Stimulated activated naive CD4-positive, alpha-beta T cell (primary cell): Measurements from ENCODE around the gene GSE1.

ENCODE experiments used
- DNase-seq, 6 experiments: peaks; one replicate each; lab custom pipeline; 2025; lab: John Stamatoyannopoulos, UW

GSE1 gene

DNA sequence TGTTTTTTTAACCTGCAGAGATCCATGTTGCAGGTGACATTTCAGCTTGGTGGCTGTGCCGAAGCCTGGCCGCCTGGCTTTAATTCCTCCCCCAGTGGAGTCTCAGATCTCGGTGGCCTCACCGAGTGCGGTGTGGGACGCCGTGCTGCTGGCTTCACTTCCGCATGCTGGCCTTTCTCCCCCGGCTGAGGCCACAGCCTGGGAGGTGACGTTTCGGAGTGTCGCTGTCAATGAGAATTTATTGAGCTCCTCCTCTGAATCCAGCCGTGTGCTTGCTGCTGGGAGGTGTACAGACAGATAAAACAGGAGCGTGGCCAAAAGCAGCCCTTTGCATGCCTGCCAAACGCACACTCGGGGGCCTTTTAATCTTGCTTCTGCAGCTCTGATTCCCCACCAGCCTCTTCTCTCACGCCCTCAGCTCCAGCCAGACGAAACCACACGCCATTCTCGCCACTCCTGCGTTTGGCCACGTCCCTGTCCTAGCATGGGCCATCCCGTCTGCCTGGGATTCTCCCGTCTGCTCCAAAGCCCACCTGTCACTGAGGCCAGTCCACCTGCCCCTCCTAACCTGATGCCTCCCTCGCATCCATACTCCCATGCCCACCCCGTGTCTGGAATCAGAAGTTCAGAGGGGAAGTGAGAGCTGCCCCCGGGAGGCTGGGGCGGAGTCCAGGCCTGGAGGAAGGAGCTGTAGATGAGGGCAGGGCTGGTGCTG lies 3.6 kb downstream of the GSE1 start:
- peak in 1 of 6 experiments; percentile 27 for DNase-seq

DNA sequence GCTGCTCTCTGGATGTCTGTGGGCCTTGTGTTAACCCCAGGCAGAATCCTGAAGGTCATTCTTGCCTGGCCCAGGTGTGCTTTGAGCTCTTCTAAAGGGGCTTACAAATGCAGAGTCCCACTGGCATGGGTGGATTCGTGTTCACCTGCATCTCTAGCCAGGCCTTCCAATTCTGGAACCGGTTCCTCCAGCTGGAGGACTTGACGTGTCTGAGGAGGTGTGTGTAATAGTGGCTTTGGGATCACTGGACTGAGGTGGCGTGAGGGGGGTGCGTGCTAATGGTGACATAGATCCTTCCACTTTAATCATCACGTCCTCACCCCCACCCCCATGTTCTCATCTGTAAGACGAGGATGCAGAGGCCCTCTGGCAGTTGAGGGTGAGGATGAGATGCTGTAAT lies 4.8 kb downstream of the GSE1 start:
- DNase-seq = no peak

DNA sequence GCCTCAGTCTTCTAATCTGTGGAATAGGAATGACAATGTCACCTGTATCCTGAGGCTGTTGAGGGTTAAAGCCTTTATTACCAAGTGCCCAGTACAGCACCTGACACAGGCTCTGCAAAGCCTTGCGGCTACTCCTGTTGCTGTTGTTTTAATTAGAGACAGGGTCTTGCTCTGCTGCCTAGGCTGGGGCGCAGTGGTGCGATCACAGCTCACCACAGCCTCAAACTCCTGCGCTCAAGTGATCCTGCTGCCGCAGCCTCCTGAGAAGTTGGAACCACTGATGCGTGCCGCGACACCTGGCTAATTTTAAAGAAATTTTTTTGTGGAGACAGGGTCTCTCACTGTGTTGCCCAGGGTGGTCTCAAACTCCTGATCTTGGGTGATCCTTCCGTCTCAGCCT lies 5.4 kb downstream of the GSE1 start:
- no peak for DNase-seq

DNA sequence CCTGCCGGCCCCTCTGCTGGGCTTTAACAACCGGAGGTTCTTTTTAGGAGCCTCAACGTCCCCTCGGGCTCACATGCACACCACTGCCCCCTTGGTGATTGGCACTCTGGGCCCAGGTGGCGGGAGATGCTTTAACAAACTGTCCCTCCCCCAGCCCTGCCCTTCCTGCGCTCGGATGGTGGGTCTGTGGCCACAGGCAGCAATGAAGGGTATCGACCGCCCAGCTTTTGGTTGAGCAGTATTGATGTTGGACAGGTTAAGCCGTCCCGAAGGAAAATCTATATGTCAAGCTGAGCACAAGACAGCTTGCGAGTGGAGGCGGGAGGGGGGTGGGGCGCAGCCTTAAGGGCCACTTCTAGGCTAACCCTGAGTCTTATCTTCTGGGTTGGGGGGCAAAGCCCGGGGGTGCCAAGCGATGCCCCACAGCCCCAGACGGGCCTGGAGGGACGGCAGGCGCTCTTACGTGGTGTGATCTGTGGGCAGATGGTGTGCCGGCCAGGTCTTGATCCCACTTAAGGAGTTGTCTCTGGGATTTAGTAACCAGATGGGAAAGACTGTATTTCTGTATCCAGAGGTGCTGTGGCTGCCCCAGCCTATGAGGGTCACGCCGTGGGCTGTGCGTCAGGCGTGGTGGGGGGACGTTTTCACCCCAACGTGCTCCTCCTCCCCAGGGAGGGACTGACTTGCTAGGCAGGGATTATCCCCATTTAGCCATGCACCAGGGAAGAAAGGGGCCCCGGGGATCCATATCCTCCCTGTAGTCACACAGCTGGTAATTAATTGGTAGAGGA lies 6.2 kb downstream of the GSE1 start:
- DNase-seq = no peak

DNA sequence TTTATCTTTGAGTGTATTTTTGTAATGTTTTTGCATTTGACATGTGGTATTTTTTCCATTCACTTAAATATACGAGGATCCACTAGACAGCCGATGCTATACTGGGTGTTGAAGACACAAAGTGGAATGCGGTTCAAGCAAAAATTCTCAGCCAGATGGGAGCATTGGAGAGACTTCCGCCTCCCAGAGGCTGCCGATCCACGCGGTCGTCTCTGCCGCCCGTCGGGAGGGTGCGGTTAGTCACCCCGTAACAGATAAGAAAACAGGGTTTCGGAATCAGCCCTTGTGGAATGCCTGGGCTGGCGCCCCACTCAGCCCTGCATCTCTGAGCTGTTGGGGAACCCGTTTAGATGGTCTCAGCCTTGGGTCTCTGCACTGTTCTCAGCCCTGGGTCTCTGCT lies 7.3 kb downstream of the GSE1 start:
- DNase-seq = no peak

DNA sequence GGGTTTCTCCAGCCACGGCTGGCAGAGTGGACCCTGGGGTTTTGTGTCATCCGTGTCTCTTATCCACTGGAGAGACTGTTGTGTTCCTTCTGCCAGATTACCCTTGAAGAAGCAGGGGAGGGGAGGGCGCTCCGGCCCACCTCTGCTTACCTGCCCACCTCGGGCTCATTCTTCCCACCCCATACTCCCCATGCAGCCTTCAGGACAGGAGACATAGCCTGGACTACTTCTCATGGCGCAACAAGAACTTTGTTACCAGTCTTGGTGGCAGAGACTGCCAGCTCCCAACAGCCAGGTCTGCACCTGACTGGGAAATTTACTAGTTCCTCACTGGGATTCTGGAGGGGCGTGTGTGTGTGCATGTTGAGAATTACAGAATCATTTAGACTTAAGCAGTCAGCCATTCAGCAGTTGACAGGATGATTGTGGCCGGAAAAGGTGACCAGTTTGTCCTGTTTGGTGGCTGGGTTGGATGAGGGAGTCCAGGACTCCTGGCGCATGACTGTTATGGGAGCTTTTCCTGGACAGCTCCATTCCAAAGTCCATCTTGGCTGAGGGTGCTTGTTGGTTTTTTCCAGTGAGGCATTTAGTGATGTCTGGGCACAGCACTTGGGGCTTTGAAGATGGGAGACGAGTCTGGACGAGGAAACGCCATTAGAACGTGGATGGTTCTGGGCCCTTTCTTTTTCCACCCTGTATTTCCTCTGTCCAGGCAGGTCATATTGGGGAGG lies 8.7 kb downstream of the GSE1 start:
- no peak for DNase-seq

DNA sequence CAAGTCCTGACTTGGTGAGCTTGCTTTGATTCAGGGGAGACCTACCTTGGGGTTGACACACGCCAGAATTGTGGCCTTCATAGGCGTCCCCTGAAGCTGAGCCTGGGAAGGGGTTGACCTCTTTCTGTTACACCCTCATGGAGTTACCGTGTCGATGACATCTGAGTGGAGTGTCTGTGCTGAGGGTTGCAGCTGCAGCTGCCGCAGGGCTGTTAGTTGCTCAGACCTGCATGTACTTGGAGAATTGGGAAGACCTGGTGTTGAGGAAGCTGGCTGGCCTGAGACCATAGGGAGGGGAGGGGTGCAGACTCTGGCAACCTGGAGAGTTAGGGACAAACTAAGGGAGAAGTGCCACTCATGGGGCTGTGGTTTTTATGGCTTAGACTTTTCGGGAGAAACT lies 9.6 kb downstream of the GSE1 start:
- no peak for DNase-seq

DNA sequence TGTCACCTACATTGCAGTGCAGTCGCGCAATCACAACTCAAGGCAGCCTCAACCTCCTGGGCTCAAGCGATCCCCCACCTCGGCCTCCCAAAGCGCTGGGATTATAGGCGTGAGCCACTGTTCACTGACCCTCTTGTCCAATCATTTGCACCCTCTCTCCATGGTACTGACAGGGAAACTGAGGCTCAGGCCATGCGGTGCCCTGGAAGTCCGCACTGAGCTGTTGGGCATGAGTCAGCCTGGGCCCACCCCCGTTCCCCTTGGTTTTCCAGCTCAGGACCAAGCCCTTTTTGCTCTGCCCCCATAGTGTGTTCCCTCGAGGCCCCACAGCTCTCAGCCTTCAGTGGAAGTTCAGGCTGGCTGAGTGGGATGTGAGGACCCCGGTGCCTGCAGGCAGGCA lies 10.1 kb downstream of the GSE1 start:
- DNase-seq = no peak

DNA sequence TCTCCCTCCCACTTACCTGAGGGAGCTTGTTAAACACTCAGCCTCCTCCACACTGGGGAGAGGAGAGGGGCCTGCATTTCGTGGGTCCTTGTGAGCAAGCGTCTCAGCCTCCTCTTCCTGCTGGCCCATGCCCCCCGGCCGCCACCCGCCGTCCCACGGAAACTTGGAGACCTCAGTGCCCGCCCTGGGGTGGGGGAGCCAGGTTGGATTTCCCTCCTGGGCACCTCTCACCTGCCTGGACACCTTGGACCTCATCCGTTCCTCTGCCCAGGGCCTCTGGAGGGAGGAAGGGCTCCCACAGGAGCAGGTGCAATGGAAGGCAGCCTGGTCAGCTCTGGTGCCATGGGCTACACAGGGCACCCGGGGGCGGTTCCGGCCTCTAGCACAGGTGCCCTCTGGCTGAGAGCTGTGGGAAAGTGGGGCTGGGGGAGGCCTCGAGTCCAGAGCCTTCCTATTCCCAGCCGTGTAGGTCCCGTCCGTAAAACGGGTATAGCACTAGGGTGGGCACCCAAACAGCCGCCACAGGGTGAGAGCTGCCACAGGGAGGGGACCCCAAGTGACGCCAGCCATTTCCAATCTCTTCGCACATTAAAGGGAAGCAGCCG lies 11.0 kb downstream of the GSE1 start:
- DNase-seq = no peak

DNA sequence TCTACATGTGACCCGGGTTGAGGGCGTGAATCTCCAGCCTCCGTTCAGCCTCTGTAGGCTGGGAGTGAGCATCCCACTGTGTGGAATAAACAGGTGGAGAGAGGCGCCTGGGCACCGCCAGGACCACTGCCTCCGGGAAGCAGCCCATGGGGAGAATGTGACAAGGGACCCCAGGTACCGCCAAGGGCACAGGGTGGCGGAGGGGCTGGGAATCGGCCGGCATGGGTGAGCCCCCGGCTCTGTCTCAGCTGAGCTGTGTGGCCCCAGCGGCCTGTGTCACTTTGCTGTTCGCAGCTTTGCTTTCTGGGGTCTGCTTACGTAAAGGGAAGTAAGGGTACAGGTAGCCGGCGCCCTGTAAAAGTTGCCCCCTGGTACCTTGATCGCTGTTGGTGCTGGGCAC lies 11.5 kb downstream of the GSE1 start:
- DNase-seq = no peak

DNA sequence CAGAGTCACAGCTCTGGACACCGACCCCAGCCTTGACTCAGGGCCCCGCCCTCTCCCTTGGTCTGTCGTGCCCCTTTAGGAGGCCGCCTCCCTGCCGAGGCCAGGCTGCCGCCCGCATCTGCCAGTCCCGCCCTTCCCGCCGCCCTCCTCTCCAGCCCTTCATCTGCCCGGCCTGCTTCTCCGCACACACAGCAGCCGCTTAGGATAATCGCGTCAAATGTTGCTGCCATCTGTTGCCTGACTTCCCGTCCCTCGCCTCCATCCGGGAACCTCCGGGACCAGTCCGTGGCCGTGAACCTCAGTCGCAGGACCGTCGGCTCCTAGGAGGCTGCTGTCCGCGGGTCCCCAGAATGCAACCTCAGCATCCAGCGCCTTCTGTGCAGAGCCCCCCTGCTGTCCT lies 11.9 kb downstream of the GSE1 start:
- no peak for DNase-seq

DNA sequence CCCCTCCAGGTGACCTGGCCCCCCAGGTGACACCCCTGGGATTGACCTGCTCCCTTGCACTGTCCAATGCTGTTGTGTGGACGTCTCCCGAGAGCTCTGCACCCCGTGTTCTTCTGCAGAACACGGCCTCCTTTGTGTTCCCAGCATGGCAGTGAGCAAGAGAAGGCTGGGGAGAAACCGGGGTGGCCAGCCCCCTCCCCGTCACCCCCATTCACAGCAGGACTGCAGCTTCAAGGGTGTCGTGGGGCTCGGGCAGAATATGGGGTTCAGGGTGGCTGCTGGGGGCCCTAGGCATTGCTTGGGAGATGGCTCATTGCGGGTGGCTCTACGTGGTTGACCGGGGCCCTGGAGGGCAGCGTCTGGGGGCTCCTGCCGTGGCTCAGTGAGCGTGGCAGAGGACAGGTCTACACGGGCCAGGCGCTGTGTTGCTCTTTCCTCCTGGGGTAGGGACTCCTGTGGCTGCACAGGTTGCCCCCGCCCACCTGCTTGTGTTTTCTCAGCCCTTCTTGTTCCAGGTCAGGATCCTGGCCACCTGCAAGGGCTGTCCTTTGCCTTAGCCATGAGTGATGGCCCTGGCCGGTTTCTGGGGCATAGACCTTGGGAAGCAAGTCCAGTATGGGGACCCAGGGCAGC lies 12.5 kb downstream of the GSE1 start:
- DNase-seq = no peak

DNA sequence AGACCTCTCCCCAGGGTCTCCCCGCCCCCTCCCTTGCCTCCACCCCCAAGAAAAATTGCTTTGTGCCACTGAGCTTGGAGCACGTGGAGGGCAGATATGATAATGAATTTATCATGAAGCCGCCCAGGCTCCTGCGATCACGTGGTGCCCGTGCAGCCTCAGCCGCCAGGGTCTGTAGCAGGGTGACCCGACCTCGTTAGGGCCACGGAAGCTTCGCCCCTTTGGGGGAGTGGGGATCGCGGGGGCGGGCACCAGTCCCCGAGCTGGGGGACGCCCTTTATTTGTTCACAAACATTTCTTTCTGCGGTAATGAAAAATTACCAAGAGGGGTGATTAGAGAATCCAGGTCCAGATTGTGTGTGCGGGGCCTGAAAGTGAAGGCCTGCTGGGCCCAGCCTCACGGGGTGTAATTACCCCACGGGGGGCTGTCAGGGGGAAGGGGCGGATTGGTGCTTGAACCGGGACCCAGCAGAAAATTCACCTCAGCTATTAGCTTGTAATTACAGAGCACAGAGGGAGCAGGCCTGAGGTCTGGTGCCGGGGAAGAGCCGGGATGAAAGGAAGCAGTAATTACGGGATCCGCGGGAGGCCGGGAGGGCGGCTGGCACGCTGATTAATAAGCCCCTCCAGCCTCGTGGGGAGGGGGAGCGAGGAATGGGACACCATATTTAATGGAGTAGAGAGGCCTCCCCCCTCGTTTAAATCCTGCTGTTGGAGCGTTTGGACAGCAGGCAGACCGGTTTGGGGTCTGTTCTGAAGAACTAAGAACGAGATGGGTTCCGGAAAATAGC lies 13.3 kb downstream of the GSE1 start:
- no peak for DNase-seq

DNA sequence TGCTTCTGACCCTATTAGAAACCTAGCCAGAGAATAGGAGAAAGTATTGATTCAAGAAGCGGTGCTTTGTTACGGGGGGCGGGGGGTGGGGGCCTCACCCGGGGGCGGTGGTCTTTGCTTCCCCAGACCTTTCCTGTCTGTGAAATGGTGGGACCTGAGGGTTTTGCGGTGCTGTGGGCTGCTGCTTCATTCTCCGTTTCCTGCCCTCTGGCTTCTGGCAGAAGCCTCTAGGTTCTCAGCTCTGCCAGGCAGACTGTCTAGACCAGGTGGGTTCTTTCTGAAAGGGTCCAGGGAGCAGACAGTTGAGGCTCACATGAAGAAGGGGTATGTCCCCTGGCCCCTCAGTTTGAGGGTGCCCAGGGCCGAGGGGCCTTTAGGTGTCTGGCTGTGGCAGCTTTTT lies 14.0 kb downstream of the GSE1 start:
- DNase-seq = no peak

DNA sequence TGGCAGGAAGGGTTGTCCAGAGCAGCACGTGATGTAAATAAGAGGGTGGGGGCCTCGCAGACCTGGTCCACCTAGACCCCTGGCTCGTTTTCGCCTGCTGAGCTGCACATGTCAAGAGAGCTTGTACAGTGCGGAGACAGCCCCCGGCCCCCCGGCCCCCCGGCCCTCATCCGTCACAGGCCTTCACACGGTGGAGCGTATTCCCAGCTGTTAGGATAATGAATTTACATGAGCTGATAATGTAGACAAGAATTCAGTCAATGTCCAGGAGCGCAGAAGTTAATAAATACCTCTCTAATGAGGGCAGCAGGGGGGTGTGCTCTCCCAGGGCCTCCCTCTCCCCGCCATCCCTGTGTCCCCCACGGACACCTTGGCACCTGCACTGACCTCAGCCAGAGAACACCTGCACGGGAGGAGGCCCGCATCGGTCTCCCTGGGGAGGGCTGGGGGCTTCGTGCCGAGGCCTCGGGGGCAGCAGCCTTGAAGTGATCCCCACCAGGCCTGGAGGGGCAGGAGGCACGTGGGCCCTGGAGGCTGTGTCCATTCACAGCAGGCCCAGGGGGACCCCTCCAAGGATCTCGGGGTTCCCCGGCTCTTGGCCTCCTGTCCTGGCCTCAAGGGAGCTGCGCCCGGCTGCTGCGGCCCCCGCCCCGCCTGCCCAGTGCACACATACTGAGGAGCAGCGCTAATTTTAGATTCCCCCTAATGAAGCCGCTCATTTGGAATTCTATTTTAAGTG lies 14.6 kb downstream of the GSE1 start:
- DNase-seq = no peak

DNA sequence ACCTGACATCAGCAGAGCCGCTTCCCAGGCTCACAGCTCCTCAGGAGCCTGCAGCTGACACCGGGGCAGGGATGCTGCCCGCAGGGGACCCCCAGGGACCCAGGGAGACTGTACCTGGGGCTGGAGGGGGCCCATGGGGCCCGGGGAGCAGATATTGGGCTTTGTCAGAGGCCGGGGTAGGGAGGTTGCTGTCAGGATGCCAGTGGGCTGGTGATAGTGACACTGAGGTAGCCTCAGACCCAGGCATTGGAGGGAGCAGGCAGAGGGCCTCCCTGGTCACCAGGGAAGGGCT lies 15.1 kb downstream of the GSE1 start:
- DNase-seq = no peak

DNA sequence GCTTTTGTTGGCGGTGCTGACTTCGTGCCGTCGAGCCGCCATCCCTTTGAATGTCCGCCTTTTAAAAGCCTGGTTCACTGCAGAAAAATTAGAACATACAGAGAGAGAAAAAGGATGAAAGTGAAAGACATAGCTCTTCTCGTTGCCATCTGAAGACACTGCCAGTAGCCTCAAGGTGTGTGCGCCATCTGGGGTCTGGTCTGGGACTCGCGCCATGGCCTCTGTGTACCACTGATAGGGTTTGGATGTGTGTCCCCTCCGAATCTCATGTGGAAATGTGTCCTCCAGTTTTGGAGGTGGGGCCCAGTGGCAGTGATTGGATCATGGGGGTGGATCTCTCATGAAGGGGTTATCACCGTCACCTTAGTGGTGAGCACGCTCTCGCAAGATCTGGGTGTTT lies 15.5 kb downstream of the GSE1 start:
- DNase-seq = no peak

DNA sequence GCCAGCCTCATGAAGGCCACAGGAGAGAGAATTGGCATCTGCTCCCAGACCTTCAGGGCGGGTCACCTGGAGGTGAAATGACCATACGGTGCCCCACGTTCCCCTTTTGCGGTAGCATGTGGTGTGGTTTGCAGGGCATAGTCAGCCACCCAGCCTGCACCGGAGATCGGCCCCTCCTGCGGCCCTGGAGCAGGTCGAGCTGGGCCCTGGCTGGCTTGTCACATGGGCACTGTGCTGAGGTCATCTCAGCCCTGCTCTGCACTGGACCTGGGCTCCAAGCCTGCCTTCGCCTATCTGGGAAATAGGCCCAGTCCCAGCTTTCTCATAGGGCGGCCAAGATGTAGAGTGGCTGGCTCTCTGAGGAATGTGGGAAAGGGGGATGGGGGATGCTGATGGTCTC lies 16.2 kb downstream of the GSE1 start:
- no peak for DNase-seq

DNA sequence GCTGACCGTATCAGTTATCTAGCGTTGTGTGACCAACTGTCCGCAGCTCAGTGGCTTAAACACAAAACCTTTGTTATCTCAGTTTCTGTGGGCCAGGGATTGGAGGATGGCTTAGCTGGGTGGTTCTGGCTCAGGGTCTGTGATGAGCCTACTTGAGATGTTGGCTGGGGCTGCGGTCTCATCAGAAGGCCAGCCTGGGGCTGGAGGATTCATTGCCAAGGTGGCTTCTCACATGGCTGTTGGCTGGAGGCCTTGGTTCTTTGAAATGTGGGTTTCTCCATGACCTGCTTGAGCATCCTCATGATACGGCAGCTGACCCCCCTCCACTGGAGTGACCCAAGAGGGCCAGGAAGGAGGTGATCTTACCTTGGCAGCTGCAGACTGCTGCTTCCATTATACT lies 16.7 kb downstream of the GSE1 start:
- no peak for DNase-seq

DNA sequence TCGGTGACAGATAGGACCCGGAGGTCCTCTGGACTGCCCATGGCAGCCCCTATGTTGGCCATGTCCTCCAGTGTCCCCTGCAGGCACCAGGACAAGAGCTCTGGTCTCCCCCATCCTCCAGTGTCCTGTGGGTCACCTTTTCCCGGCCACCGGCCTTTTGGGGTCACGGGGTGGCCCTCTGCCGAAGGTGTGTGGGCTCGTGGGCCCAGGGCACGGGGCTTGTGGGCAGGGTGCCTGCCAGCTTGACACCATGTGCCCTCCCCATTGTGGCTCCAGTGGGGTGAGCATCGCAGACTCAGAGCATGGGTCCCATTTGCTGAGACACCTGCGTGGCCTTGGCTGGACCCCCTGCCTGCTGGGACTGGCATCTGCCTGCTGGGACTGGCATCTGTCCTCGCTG lies 18.1 kb downstream of the GSE1 start:
- DNase-seq = no peak

DNA sequence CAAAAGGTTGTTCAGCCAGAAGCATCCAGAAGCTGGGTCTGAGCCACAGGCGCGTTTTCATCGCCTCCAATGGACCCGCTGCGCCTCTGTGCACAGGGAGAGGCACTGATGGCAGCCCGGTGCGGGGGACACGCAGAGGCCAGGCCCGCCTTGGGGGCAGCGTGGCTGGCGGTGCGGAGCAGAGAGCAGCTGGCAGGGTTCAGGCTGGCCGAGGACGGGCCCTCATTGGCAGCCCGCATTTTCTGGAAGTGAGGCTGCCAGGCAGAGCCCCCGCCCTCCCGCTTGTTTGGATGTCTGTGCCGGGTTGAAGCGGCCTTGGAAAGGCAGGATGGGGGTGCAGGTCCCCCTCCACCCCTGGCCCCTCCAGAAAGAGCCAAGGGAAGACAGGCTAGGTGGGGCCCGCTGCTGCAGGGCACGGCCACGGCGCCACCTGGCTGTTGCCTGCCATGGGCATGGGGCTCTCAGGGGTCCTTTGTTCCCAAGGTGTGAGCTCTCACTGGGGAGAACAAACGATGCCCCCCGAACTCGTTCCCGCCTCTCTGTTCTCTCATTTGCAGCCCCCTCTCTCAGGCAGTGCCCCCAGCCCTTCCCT lies 18.8 kb downstream of the GSE1 start:
- DNase-seq = no peak
